NCI-H187 treated with DMSO at 0.1 percent for 48 hours (cell line): ENCODE measurements around the gene AATK.
"Not testable (repeated sequence)": the region's sequence is repeated elsewhere in the genome, so short reads cannot be mapped to it uniquely, and the experiment has no call there.

Experiments used
- DNase-seq: peaks from one replicate; lab custom pipeline; 2025; lab: John Stamatoyannopoulos, UW

The AATK gene

GRCh38 chr17:81162491-81162890 is 3.5 kb downstream of the AATK start:
- no peak for DNase-seq

GRCh38 chr17:81161972-81162371 is 4.0 kb downstream of the AATK start:
- DNase-seq = no peak

DNA sequence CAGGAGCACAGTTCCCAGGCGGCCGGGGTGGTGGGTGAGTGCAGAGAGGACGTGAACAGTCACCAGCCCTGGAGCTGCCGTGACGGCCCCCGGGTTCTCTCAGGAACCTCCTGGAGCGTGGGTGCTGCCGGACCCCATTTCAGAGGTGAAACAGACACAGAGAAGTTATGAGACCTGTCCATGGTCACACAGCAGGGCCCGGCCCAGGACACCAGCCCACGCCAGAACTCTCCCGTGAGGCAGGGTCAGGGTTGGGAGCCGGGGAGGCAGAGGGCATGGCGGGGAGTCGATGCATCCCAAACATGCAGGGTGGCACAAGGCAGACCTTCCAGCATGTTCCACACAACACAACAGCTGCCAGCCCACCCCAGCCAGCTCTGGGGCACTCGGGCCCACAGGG is 4.5 kb downstream of the AATK start:
- no peak for DNase-seq

DNA sequence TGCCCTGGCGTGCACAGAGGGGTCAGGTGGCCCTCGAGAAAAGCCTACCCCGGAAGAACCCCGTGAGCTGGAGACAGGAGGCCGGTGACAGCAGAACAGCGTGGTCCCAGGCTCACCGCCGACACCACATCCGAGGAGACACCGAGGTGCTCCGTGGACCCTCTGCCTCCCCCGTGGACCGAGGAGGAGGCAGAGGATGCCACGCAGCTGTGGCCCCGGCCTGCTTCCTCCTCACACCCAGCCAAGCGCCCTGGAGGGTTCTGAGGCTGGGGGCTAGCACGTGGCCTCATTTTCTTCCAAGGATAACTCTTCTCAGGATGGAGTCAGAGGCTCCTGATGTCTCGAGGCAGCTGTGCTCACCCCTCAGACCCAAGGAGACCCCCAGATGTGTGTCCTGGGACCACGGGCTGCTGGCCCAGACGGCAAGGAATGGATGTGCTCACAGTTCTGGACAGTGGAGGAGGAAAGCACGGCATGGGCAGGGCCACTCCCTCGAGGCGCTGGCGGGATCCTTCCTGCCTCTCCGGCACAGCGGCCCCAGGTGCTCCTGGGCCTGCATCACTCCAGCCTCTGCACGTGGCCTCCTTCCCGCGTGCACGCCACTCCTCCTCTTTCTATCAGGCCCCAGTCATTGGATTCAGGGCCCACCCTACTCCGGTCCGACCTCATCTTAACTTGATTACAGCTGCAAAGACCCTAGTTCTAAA is 5.1 kb downstream of the AATK start:
- DNase-seq = no peak

- no peak for DNase-seq
Observed at GRCh38 chr17:81160306-81160705, 5.7 kb downstream of the AATK start.

GRCh38 chr17:81159611-81160265 is 6.3 kb downstream of the AATK start:
- no peak for DNase-seq

DNA sequence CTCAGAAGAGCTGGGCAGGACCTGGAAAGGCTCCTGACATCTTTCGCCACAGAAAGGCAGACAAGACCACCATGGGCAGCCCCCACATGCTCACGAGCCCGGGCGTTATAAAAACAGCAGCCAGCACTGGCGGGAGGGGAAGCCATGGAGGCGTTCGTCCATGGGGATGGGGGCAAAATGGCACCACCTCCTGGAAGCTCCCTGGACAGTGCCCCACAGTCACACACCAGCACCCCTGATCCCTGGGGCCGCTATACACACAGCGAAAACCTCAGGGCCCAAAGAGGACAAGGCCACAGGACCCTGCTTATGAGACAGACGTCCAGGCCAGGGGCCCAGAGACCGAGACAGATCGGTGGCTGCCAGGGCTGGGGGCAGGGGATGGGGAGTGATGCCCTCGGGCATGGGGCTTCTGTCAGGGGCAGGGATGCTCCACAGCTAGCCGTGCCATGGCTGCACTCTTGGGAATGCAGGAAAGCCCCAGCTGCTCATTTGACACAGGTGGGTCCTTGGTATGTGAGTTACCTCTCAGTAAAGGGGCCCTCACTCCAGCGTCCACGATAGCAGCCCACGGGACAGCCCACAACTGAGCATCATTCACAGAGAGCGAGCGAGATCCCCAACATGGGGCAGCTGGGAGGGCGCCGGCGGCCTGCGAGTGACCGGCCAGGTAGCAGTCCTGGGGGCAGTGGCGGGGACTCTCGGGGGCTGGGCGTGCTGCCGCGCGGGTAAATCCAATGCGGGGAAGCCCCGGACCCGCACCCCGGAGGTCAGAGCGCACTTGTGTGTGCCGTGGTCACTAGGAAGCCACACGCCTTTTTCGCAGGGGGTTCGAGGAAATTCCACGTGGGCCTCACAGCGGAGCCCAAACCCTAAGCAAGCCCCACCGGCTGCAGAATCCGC is 7.1 kb downstream of the AATK start:
- DNase-seq = no peak

GRCh38 chr17:81157848-81158687 is 8.0 kb downstream of the AATK start:
- DNase-seq = no peak

DNA sequence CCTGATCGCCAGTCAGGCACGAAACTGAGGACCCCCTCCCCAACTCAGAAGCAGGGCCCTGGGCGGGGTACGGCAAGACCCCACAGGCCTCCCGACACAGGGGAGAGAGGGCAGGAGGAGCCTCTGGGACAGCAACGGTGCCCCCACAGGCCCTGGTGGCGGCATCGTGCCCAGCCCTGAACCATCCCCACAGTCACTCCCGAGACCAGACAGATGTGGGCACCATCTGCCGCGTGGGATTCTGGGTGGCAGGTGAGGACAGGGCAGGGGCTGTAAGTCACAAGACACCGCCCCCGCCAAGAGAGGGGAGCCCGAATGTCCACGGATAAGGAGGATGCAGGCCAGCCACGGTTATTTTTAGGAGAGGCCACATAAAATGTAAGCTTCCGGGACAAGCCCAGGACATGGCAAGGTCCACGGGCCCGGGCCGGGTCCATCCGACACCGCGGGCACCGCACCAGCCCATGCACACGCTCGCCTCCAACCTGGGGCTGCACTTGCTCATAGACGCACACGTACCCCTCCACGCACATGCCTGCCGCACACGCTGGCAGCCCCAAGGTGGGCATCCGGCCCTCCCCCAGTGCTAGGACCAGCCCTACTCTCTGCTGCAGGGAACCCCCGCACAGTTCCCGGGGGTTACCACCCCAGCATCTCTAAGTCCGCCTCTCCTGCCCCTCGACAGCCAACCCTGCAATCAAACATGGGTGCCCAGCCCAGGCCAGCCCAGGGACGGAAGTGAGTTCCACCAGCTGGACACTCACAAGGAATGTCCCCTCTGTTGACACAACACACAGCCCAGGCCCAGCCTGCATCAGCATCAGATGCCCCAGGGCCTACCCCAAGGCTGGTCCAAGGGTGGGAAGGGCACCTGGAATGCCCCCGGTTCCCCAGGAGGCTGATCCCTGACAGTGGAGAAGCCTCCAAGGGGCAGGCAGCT is 8.9 kb downstream of the AATK start:
- no peak for DNase-seq

DNA sequence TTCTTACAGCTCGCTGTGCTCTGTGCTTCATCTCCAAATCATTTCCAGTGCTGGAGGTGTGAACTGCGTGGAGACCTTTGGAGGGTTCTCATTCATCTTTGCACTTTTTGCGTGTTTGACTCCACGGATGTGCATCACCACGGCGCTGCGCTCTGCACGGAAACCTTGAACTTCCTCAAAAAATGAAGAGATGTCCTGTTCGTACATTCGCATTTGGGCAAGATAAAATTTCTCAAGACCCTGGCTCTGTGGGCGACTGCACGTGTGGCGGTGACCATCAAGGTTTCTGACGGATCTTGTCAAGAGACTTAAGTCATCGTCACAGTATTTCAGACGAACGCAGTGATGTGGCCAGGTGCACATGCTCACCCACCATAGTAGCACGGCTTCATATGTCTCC is 11.1 kb downstream of the AATK start:
- no peak for DNase-seq

- not testable (repeated sequence) for DNase-seq
Observed at GRCh38 chr17:81154016-81154415, 12.0 kb downstream of the AATK start.

- no peak for DNase-seq
Observed at GRCh38 chr17:81153340-81153803, 12.6 kb downstream of the AATK start.

DNA sequence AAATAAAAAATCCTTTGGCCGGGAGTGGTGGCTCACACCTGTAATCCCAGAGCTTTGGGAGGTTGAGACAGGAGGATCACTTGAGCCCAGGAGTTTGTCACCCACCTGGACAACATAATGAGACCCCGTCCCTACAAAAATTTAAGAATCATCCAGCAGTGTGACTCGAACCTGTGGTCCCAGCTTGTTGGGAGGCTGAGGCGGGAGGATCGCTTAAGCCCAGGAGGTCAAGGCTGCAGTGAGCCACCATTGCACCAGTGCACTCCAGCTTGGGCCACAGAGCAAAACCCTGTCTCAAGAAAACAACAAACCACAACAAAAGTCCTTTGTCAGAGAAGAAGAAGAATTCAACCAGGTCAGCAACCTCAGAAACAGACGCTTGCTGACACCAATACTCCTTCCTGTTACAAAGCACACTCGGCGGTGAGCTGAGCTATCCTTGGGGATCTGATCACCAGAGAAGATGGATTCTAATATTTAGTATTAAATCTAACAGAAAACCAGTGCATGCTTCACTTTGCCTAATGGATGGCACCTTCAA is 13.7 kb downstream of the AATK start:
- no peak for DNase-seq

DNA sequence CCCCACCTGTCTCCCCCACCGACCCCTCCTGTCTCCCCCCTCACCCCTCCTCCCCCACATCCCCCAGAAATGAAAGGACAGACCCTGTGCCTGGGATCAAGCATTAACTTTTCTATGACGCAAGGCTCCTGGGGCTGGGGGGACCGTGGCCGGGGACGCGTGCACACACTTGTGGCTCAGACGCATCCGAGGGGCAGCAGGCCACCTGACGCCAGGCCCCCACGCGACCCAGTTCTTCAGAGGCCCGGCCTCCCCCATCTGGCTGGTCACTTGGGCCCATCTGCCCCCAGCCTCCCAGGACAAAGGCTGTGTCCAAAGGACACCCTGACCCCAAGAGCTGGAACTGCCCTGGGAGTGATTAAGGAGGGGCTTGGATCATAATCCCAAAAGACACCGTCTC is 14.7 kb downstream of the AATK start:
- no peak for DNase-seq

- no peak for DNase-seq
Observed at GRCh38 chr17:81150377-81151077, 15.5 kb downstream of the AATK start.

DNA sequence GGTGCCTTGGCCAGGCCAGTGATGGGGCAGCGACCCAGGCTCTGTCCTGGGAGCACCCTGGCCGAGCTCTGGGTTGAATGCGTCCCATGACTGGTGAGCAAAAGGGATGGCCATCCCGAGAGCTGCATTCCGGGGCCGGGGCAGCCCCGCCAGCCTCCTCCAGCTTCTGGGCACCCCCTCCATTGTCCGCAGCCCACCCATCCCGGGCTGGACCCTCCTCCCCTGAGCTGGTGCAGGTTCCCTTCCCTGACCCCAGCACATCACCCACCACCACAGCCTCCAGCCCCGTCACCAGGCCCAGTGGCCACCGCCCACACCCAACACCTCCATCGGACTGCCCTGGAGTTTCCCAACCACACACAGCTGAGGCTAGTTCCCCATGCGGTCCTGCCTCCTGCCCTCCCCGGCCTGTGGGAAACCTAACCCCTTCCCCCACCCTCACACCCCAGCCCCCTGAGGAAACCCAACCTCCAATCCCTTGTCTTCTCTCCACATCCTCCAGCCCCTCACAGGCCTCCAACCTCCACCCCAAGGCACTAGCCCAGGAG is 17.0 kb downstream of the AATK start:
- no peak for DNase-seq

- DNase-seq = no peak
Observed at GRCh38 chr17:81148571-81148970, 17.4 kb downstream of the AATK start.

GRCh38 chr17:81147701-81148100 is 18.3 kb downstream of the AATK start:
- no peak for DNase-seq

DNA sequence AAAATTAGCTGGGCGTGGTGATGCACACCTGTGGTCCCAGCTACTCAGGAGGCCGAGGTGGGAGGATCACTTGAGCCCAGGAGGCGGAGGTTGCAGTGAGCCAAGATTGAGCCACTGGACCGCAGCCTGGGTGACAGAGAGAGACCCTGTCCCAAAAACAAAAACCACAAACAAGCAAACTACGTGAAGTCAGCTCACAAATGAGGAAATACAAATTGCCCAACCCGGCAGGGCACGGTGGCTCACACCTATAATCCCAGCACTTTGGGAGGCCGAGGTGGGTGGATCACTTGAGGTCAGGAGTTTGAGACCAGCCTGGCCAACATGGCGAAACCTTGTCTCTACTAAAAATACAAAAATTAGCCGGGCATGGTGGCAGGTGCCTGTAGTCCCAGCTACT is 19.8 kb downstream of the AATK start:
- not testable (repeated sequence) for DNase-seq

- DNase-seq = no peak
Observed at GRCh38 chr17:81144423-81144781, 21.6 kb downstream of the AATK start.
